HG03460 (cell line): ENCODE data around the gene S100B.

Experiments
- ATAC-seq: cut with Tn5 transposase; IDR thresholded peaks from one replicate; pipeline ENCODE4 v1.9.1; 2021; ENCODE audit not compliant: unreplicated experiment

Gene S100B

DNA sequence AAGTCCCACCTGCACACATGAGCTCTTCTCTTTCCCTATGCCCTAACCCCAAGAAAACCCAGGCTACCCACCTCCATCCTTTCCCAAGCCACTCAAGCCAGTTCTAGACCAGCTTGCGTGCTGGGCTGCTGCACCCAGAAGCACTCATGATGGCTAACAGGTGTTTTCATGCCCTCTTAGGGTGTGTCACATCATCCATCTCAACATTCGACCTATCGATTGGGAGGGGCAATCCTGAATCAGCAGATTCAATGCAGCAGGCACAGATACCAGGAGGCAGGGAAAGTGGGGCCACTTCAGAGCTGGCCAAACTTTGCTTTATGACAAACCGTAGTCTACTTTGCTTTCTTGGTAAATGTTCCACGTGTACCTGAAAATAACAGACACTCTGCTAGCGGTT, 24.0 kb upstream of the S100B start:
- no peak for ATAC-seq

- no peak for ATAC-seq
These were observed 22.8 kb upstream of the S100B start for GRCh38 chr21:46627726-46628125.

GRCh38 chr21:46626975-46627501, 22.2 kb upstream of the S100B start:
- ATAC-seq = no peak

DNA sequence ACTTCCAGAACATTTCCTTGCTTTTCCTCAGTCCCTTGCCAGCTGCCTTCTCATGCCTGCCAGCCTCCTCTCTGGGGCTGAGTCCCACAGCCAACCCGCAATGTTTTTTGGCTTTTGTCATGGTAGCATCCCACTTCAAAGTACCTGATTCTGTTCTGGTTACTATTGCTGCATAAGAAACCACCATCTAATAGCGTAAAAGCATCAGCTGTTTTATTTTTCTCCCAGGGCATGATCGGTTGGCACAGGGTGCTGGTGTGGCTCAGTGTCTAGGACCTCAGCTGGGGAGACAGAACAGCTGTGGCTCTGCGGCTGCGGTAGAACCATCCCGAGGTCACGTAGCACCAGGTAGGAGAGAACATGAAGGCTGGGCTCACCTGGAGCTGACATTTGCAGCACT, 21.7 kb upstream of the S100B start:
- ATAC-seq = no peak

DNA sequence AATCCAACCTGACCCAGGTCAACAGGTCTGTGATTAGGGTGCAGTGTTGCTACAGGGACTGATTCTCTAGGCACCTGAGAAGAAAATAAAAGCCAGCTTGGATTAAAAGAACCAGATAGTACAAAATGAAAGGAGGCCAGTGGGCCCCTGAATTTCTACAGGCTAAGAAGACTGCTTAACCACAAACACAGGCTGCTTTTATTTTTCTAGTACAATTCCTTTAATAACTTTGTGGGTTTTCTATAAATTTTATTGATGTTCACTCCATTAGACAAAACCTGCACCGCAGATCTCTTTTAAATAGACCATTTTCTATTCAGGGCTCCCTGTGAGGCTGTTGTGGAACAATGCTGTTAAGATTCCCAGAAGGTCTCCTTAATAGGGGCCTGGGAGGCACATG, 20.9 kb upstream of the S100B start:
- ATAC-seq = no peak

DNA sequence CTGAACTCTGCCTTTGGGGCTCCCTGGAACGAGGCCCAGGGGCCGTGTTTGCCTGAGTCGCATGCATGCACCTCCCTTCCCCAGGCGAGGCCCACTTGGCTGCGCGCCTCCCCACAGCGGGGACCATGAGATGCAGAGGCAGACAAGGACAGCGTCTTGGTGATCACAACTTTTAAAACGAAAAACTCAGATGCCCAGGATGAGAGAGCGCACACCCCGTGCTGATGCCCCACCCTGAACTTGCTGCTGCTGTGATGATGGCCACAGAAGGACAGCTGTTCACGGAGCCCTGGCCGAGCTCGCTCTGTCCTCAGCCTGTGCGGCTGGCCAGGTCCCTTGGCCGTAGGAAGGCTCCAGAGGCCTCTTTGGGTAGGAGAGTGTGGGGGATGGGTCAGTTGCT, 19.2 kb upstream of the S100B start:
- ATAC-seq = no peak

- ATAC-seq = no peak
These were observed 17.3 kb upstream of the S100B start for GRCh38 chr21:46622226-46622625.

DNA sequence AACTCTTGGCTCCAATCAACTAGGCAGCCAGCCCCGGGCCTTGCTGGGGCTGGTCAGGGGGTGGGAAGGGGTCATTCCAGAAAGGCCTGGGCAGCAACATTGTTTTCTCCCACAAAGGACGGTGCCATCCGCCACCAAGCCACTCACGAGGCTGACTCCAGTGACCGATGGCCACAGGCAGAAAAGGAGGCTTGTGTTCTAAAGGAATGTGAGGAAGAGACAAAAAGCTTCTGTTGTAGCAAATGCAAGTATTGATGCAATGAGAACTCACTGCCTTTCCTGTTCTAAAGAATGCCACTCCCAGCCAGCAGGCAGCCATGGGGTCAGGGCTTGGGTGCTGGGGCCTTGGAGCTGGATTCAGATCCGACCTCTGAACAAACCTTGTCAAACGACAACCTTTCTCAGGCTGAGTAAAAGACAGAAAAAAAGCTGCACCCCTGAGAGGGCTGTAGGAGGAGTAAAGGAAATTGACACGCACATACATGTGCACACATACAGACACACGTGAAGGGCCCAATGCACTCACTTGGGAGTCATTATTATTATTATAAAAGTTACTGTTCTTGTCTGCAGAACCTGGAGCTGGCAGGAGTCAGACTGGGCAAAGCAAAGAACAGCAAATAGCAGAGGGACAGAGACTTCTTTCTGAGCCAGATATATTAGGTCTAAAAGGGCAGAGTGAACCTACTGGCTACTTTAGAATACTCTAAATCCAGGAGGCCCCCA, 16.7 kb upstream of the S100B start:
- no peak for ATAC-seq

DNA sequence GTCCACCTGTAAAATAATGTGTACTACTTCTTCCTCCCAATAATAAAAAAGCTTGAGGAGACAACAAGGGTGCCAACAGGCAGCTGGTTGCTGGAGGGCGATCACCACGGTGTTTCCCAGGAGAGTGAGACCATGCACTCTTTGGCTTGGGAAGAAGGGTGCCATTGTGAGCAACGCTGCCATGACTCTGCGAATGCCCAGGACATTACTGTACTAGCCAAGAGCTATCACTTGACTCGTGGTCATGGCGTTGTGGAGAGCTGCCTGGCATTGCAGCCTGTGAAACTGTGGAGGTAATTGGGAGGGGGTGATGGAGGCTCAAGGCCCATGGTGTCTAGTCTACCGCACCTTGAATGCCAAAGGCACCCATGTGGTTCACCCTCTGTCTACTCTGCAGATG, 16.0 kb upstream of the S100B start:
- no peak for ATAC-seq

GRCh38 chr21:46619846-46620245, 15.0 kb upstream of the S100B start:
- ATAC-seq = no peak

- ATAC-seq = no peak
These were observed 14.0 kb upstream of the S100B start for GRCh38 chr21:46618738-46619379.

- no peak for ATAC-seq
These were observed 12.6 kb upstream of the S100B start for GRCh38 chr21:46617267-46618051.

- no peak for ATAC-seq
These were observed 11.8 kb upstream of the S100B start for GRCh38 chr21:46616656-46617055.

DNA sequence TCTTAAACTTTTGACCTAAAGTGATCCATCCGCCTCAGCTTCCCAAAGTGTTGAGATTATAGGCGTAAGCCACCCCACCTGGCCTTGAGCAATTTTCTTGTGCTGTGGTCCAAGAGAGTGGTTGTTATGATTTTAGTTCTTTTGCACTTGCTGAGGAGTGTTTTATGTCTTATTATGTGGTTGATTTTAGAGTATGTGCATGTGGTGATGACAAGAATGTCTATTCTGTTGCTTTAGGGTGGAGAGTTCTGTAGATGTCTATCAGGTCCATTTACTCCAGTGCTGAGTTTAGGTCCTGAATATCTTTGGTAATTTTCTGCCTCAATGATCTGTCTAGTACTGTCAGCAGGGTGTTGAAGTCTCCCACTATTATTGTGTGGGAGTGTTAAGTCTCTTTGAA, 11.2 kb upstream of the S100B start:
- ATAC-seq = no peak

DNA sequence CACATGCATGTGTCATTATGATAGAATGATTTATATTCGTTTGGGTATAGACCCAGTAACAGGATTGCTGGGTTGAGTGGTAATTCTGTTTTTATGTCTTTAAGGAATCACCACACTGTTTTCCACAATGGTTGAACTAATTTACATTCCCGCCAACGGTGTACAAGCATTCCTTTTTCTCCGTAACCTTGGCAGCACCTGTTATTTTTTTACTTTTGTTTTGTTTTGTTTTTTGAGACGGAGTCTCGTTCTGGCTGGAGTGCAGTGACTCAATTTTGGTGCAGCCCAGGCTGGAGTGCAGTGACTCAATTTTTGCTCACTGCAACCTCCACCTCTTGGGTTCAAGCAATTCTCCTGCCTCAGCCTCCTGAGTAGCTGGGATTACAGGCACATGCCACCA, 8.5 kb upstream of the S100B start:
- ATAC-seq = no peak

DNA sequence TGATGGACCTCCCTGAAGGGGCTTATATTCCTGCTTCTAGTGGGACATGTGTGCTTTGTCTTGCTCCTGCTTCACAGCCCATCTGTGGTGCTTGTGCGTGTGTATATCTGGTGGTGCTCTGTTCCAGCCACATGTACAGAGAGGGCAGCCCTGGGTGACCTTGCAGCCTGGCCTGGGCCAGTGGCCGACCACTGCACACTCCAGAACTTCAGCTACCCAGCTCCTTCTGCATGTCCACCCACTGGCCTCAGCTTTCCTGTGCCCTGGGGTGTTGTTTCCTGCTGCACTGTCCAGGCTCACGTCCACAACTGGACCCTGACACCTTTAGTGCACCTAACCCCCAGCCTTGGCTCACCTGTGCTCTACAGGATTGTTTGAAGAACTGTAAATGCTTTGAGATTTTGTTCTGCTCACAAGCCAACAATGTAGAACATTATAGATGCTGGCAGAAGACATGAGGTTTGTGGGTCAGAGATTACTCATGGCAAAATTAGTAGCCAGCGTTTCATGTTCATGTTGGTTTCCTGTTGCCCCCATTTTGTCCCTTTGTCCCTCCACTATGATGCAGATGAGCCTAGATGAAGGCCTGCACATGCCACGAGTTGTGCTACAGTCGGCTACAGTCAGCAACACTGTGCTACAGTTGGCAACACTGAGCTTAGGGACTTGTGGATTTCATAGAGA, 5.3 kb upstream of the S100B start:
- ATAC-seq = no peak

- ATAC-seq = no peak
These were observed 3.8 kb upstream of the S100B start for GRCh38 chr21:46608672-46609111.

DNA sequence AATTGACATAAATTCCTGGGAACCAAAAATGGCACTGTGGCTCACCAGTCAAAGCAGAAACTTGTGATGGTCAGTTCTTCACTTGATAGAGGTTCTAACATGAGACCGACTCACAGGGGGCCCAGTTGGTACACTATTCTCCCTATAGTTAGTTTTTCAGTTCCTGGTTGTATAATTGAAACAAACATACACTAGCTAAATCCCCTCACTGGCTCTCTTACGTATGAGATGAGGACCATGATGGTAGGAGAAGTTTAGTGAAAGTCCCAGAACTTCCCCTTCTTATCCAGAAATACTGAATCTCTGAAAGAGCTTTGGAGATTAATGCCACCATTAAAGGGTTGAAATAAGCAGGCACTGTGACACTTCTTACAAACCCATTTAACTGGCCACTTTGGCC, 2.8 kb upstream of the S100B start:
- ATAC-seq = no peak

DNA sequence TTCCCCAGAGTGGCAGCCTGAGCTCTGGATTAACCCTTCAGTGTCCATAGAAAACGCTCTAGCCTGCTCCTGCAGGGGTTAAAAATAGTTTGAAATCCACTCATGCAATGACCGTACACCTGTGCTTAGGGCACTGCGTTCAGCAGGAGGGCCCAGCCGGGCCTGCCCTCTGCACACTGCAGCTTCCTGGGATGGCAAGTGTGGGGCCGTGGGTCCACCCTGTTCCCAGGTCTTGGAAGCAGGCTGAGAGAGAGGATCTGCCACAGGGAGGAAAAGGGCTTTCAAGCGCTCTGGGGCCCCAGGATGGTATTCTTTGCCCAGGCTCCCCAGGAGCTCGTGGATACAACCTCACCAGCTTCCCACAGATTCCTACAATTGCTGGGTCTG, 1.5 kb upstream of the S100B start:
- no peak for ATAC-seq

DNA sequence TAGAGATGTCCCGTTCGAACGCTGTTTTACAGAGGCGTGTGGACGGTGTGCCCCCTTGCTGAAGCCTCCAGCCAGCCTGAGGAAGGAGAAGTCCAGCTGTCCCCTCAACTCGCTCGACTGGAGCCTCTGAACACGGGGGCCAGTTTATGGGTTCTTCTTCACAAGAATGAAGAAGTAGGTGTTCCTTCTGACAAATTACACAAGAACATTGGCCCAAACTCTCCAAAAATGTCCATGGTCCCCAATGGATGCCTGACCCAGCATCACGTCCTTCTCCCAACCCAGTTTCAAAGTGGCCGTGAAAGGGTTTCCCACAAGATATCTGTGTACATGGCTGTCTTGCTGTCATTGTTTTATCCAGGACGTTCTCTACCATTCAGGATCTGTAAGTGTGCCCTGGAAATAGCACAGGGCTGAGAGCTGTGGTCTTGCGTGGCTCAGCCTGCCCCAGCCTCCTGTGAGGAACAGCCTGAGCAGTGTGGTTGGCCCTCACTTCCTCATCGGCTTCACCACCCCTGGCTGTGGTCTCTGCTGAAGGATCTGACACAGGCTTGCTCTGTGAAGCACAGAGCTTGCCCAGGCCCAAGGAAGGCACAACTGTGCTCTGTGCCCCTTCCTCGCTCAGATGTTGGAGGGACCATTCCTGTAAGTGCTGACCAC, 1.0 kb upstream of the S100B start:
- no peak for ATAC-seq
